GM23248 (cell line): ENCODE data around the gene TBC1D12. TPM values are rescaled to one million over a fixed set of nuclear protein-coding genes. Genes with fewer than 3 reads are reported as not detected.

Source experiments
- DNase-seq: peaks from one replicate; pipeline ENCODE4 v3.0.0-alpha.2; 2015
- H2AFZ ChIP-seq: fragments of 200-600 bp; sonication (generic); 2 replicates; pipeline ENCODE4 v1.6.1; 2016; ENCODE audit warnings: antibody characterized with exemption
- H3F3A ChIP-seq: fragments of 200-600 bp; sonication (generic); 2 replicates; pipeline ENCODE4 v1.6.1; 2016; ENCODE audit warnings: mild to moderate bottlenecking, antibody characterized with exemption, mixed run types; ENCODE audit not compliant: insufficient read depth
- H3K27ac ChIP-seq: fragments of 200-600 bp; sonication (generic); 2 replicates; pipeline ENCODE4 v1.5.1; 2016; ENCODE audit warnings: mild to moderate bottlenecking
- H3K27me3 ChIP-seq: fragments of 200-600 bp; sonication (generic); replicated peaks from 2 replicates; pipeline ENCODE4 v1.6.1; 2016; ENCODE audit warnings: mild to moderate bottlenecking; ENCODE audit not compliant: insufficient read depth
- H3K36me3 ChIP-seq: fragments of 200-600 bp; sonication (generic); 2 replicates; pipeline ENCODE4 v1.6.1; 2016; ENCODE audit warnings: low read depth, mild to moderate bottlenecking
- H3K4me1 ChIP-seq: fragments of 200-600 bp; sonication (generic); 2 replicates; pipeline ENCODE4 v1.6.1; 2016; ENCODE audit warnings: mild to moderate bottlenecking; ENCODE audit not compliant: insufficient read depth
- H3K4me2 ChIP-seq: fragments of 200-600 bp; sonication (generic); one replicate; pipeline ENCODE4 v1.6.1; 2016; ENCODE audit warnings: mild to moderate bottlenecking; ENCODE audit not compliant: unreplicated experiment
- H3K4me3 ChIP-seq: fragments of 200-600 bp; sonication (generic); 2 replicates; pipeline ENCODE4 v1.5.1; 2016; ENCODE audit warnings: mild to moderate bottlenecking
- H3K79me2 ChIP-seq: fragments of 200-600 bp; sonication (generic); 2 replicates; pipeline ENCODE4 v1.6.1; 2016; ENCODE audit warnings: mild to moderate bottlenecking; ENCODE audit not compliant: insufficient read depth
- H3K9ac ChIP-seq: fragments of 200-600 bp; sonication (generic); 2 replicates; pipeline ENCODE4 v1.6.1; 2016; ENCODE audit warnings: mild to moderate bottlenecking
- H3K9me2 ChIP-seq: fragments of 200-600 bp; sonication (generic); 2 replicates; pipeline ENCODE4 v1.6.1; 2016; ENCODE audit warnings: mixed run types, mild to moderate bottlenecking, moderate library complexity; ENCODE audit not compliant: insufficient read depth
- H3K9me3 ChIP-seq: fragments of 200-600 bp; sonication (generic); one replicate; pipeline ENCODE4 v1.6.1; 2017; ENCODE audit warnings: low read depth
- H4K20me1 ChIP-seq: fragments of 200-600 bp; sonication (generic); 2 replicates; pipeline ENCODE4 v1.6.0; 2016; ENCODE audit not compliant: insufficient read depth
- EZH2 ChIP-seq: fragments of 200-600 bp; sonication (generic); IDR thresholded peaks from 2 replicates; pipeline ENCODE4 v1.6.1; 2018; ENCODE audit warnings: antibody characterized with exemption, mild to moderate bottlenecking; ENCODE audit not compliant: insufficient read depth, poor library complexity, severe bottlenecking
- EZH2phosphoT487 ChIP-seq: fragments of 200-600 bp; sonication (generic); IDR thresholded peaks from 2 replicates; pipeline ENCODE4 v1.6.1; 2018; ENCODE audit warnings: antibody characterized with exemption, moderate library complexity, mild to moderate bottlenecking, low read depth; ENCODE audit not compliant: insufficient read depth
- WGBS, 2 experiments: methylation state at CpG; one replicate each; pipeline ENCODE4 v1.1.6; 2015 to 2017; ENCODE audit warnings: low lambda C conversion rate in 2 of 2, low coverage in 1 of 2; ENCODE audit errors: missing lambda C conversion rate in 2 of 2; 5-methylcytosine and 5-hydroxymethylcytosine counted together
- in situ Hi-C: fragments of 300-500 bp; cut with MboI; formaldehyde crosslinking; loops from 2 replicates; pipeline ENCODE4 v1.15.0; 2020
- polyA plus RNA-seq: library from polyadenylated mRNA; unstranded; fragments of >200 nt; fragmentation: Nextera tagmentation; extraction: Ambion mirVana; gene quantifications from 2 replicates; pipeline ENCODE4 v1.2.1, GENCODE V29; 2016
- total RNA-seq: library from RNA; depleted of rRNA; stranded (reverse); fragments of >200 nt; shearing (Covaris generic); gene quantifications from 2 replicates; pipeline ENCODE4 v1.2.3, GENCODE V29; 2014

TBC1D12 gene
- total and polyA plus RNA-seq, 2 experiments from 2014 or later: 6.5 to 12.9 TPM

GRCh38 chr10:94483970-94484369, 81.6 kb downstream of the TBC1D12 start:
- H4K20me1 ChIP-seq: no peaks in the 10 kb centered on the region
- in situ Hi-C loops: no loop called here
- H3K36me3 ChIP-seq: no peaks in the 10 kb centered on the region
- peaks cover 56% of the 10 kb centered on the region for H3K79me2 ChIP-seq
- H3K27ac ChIP-seq: no peak overlapping the region
- 97 to 100% methylated on average over 3 to 4 of the region's 4 CpGs for WGBS, 2 experiments
- TF ChIP-seq EZH2 (no peak), EZH2phosphoT487 (no peak)
- H2AFZ ChIP-seq: no peak overlapping the region
- no peaks in the 10 kb centered on the region for H3K9me3 ChIP-seq
- H3K4me3 ChIP-seq: no peak overlapping the region
- no peak overlapping the region for H3K9ac ChIP-seq
- no peaks in the 10 kb centered on the region for H3K4me1 ChIP-seq
- DNase-seq: no peak
- H3F3A ChIP-seq: no peaks in the 10 kb centered on the region; the same call in 1 of the 2 replicates
- no peaks in the 10 kb centered on the region for H3K9me2 ChIP-seq
- no peak overlapping the region for H3K4me2 ChIP-seq
- no peaks in the 10 kb centered on the region for H3K27me3 ChIP-seq

GRCh38 chr10:94485094-94485493, 82.8 kb downstream of the TBC1D12 start:
- Histone ChIP-seq H3K9ac (no peak overlapping the region), H3K4me2 (no peak overlapping the region), H3K79me2 (peaks cover 64% of the 10 kb centered on the region), H3K9me3 (no peaks in the 10 kb centered on the region), H3K9me2 (no peaks in the 10 kb centered on the region), H3K4me1 (no peaks in the 10 kb centered on the region), H3K36me3 (no peaks in the 10 kb centered on the region), H3K4me3 (no peak overlapping the region), H3K27me3 (no peaks in the 10 kb centered on the region), H3K27ac (no peak overlapping the region), H3F3A (no peaks in the 10 kb centered on the region; the same call in 1 of the 2 replicates), H4K20me1 (no peaks in the 10 kb centered on the region), H2AFZ (no peak overlapping the region)
- WGBS, 2 experiments: 97 to 100% methylated on average over 1 of the region's 1 CpG
- in situ Hi-C loops: no loop called here
- no peak for DNase-seq
- TF ChIP-seq EZH2phosphoT487: no peak
- no peak for TF ChIP-seq EZH2

DNA sequence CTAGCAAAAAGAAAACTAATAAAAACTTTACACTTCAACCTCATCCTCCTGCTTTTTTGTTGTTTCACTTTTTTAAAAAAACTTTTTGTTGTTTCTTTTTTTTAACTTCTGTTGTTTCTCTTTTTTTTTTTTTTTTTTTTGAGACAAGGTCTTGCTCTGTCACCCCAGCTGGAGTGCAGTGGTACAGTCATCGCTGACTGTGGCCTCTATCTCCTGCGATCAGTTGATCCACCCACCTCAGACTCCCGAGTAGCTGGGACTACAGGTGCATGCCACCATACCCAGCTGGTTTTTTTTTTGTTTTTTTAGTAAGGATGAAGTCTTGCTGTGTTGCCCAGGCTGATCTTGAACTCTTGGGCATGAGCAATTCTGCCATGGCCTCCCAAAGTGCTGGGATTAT, 85.2 kb downstream of the TBC1D12 start:
- no peak for DNase-seq
- no peaks in the 10 kb centered on the region for H4K20me1 ChIP-seq
- no peaks in the 10 kb centered on the region for H3K9me3 ChIP-seq
- H3K4me2 ChIP-seq: no peak overlapping the region
- no peaks in the 10 kb centered on the region for H3K27me3 ChIP-seq
- no peaks in the 10 kb centered on the region; the same call in 1 of the 2 replicates for H3F3A ChIP-seq
- no peak overlapping the region for H3K4me3 ChIP-seq
- H3K4me1 ChIP-seq: no peaks in the 10 kb centered on the region
- H2AFZ ChIP-seq: no peak overlapping the region
- no peak overlapping the region for H3K27ac ChIP-seq
- H3K9ac ChIP-seq: no peak overlapping the region
- peaks cover 73% of the 10 kb centered on the region for H3K79me2 ChIP-seq
- no peaks in the 10 kb centered on the region for H3K36me3 ChIP-seq
- in situ Hi-C loops: no loop called here
- TF ChIP-seq EZH2 (no peak), EZH2phosphoT487 (no peak)
- H3K9me2 ChIP-seq: no peaks in the 10 kb centered on the region
- 70 to 79% methylated on average over 3 of the region's 3 CpGs for WGBS, 2 experiments

GRCh38 chr10:94489107-94489506, 86.8 kb downstream of the TBC1D12 start:
- in situ Hi-C loops: no loop called here
- Histone ChIP-seq H3K9me2 (no peaks in the 10 kb centered on the region), H3F3A (no peaks in the 10 kb centered on the region; the same call in 1 of the 2 replicates), H2AFZ (no peak overlapping the region), H3K9me3 (no peaks in the 10 kb centered on the region), H3K36me3 (no peaks in the 10 kb centered on the region), H3K4me2 (no peak overlapping the region), H3K4me1 (no peaks in the 10 kb centered on the region), H3K79me2 (peaks cover 58% of the 10 kb centered on the region), H3K9ac (no peak overlapping the region), H3K4me3 (no peak overlapping the region), H3K27ac (no peak overlapping the region), H3K27me3 (no peaks in the 10 kb centered on the region), H4K20me1 (no peaks in the 10 kb centered on the region)
- TF ChIP-seq EZH2 (no peak), EZH2phosphoT487 (no peak)
- DNase-seq: no peak
- 97 to 99% methylated on average over 4 of the region's 4 CpGs for WGBS, 2 experiments

- Histone ChIP-seq H3K9ac (no peak overlapping the region), H2AFZ (no peak overlapping the region), H3K9me3 (no peaks in the 10 kb centered on the region), H3K79me2 (peaks cover 48% of the 10 kb centered on the region), H4K20me1 (no peaks in the 10 kb centered on the region), H3K4me3 (no peak overlapping the region), H3K4me2 (no peak overlapping the region), H3K27ac (no peak overlapping the region), H3K36me3 (no peaks in the 10 kb centered on the region), H3F3A (no peaks in the 10 kb centered on the region; the same call in 1 of the 2 replicates), H3K27me3 (no peaks in the 10 kb centered on the region), H3K4me1 (no peaks in the 10 kb centered on the region), H3K9me2 (no peaks in the 10 kb centered on the region)
- in situ Hi-C loops: no loop called here
- no peak for DNase-seq
- no peak for TF ChIP-seq EZH2phosphoT487
- no peak for TF ChIP-seq EZH2
- 95 to 100% methylated on average over 3 of the region's 3 CpGs for WGBS, 2 experiments
Observed at GRCh38 chr10:94489976-94490788, 87.8 kb downstream of the TBC1D12 start.
